ENCODE data around the gene EMC10.

Gene EMC10

GRCh38 chr19:50476224-50476906 lies at the start of gene EMC10, which contains the start of gene GARIN5A:
Gene EMC10, plus strand, starts transcription at chr19:50476507. Its CDS starts 38 bp downstream, at chr19:50476545.
Gene GARIN5A, minus strand, starts transcription at chr19:50476848. Its CDS starts 460 bp downstream, at chr19:50476388.
- in situ Hi-C loops (cut with MboI; ENCODE audit: low sequenced_read_pairs, unreplicated experiment): no loop called here
- peak; percentile 100 for DNase-seq (ENCODE audit: low spot score)
- TF ChIP-seq, protein P1, sequence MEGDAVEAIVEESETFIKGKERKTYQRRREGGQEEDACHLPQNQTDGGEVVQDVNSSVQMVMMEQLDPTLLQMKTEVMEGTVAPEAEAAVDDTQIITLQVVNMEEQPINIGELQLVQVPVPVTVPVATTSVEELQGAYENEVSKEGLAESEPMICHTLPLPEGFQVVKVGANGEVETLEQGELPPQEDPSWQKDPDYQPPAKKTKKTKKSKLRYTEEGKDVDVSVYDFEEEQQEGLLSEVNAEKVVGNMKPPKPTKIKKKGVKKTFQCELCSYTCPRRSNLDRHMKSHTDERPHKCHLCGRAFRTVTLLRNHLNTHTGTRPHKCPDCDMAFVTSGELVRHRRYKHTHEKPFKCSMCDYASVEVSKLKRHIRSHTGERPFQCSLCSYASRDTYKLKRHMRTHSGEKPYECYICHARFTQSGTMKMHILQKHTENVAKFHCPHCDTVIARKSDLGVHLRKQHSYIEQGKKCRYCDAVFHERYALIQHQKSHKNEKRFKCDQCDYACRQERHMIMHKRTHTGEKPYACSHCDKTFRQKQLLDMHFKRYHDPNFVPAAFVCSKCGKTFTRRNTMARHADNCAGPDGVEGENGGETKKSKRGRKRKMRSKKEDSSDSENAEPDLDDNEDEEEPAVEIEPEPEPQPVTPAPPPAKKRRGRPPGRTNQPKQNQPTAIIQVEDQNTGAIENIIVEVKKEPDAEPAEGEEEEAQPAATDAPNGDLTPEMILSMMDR (IDR thresholded peaks at IDR 0.05; ENCODE audit: borderline replicate concordance, control extremely low read depth, extremely low read depth, insufficient read depth, missing control alignments): no peak

DNA sequence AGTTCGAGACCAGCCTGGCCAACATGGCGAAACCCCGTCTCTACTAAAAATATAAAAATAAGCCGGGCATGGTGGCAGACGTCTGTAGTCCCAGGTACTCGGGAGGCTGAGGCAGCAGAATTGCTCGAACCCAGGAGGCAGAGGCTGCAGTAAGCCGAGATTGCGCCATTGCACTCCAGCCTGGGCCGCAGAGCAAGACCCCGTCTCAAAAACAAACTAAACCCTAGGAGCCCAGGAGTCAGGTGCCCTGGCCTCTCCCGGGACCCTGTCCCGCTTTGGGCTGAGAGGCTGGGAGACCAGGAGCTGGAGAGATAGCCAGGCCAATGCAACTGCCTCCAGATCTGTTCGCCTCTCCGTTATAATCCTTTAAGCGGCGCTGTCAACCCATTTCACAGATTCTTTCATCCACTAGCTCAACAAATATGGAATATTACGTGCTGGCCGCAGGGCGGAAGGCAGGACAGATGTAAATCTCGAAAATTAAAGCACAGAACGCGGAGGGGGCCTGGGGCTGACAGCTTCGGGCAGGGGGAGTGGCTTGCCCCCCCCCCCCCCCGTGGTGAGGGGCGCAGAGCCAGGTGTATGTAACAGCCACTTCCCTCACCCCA lies 48.9 kb upstream of the EMC10 start:
- DNase-seq (ENCODE audit: low spot score): no peak
- in situ Hi-C loops (cut with MboI; ENCODE audit: low sequenced_read_pairs, unreplicated experiment): no loop called here
- TF ChIP-seq, protein P1 (IDR thresholded peaks at IDR 0.05; ENCODE audit: borderline replicate concordance, control extremely low read depth, extremely low read depth, insufficient read depth, missing control alignments): no peak

- TF ChIP-seq, protein P1 (IDR thresholded peaks at IDR 0.05; ENCODE audit: borderline replicate concordance, control extremely low read depth, extremely low read depth, insufficient read depth, missing control alignments): no peak
- in situ Hi-C loops (cut with MboI; ENCODE audit: low sequenced_read_pairs, unreplicated experiment): no loop called here
- peak; percentile 58 for DNase-seq (ENCODE audit: low spot score)
Observed at GRCh38 chr19:50427997-50428425, 48.3 kb upstream of the EMC10 start.

GRCh38 chr19:50428772-50429463 lies 47.4 kb upstream of the EMC10 start:
- no peak for DNase-seq (ENCODE audit: low spot score)
- in situ Hi-C loops (cut with MboI; ENCODE audit: low sequenced_read_pairs, unreplicated experiment): no loop called here
- TF ChIP-seq, protein P1 (IDR thresholded peaks at IDR 0.05; ENCODE audit: borderline replicate concordance, control extremely low read depth, extremely low read depth, insufficient read depth, missing control alignments): no peak

GRCh38 chr19:50430888-50431342 lies 45.4 kb upstream of the EMC10 start:
- in situ Hi-C loops (cut with MboI; ENCODE audit: low sequenced_read_pairs, unreplicated experiment): no loop called here
- DNase-seq (ENCODE audit: low spot score): no peak
- TF ChIP-seq, protein P1 (IDR thresholded peaks at IDR 0.05; ENCODE audit: borderline replicate concordance, control extremely low read depth, extremely low read depth, insufficient read depth, missing control alignments): no peak

GRCh38 chr19:50431343-50432220 lies 44.7 kb upstream of the EMC10 start:
- peak; percentile 92 for DNase-seq (ENCODE audit: low spot score)
- TF ChIP-seq, protein P1 (IDR thresholded peaks at IDR 0.05; ENCODE audit: borderline replicate concordance, control extremely low read depth, extremely low read depth, insufficient read depth, missing control alignments): no peak
- in situ Hi-C loops (cut with MboI; ENCODE audit: low sequenced_read_pairs, unreplicated experiment): no loop called here

All from GM13976 (cell line).